H1 (cell line): ENCODE data around the gene CACNA2D3. TPM values are rescaled to one million over a fixed set of nuclear protein-coding genes. Genes with fewer than 3 reads are reported as not detected.

Source experiments
- CTCF ChIA-PET: fragments of 300-600 bp; sonication (Branson Sonifier 250); formaldehyde crosslinking; loops from one replicate; lab custom pipeline; 2021; ENCODE audit not compliant: partially characterized antibody; lab: Charles Lee
- POLR2A ChIA-PET: fragments of 300-600 bp; sonication (Branson Sonifier 250); formaldehyde crosslinking; loops from one replicate; lab custom pipeline; 2021; ENCODE audit warnings: inconsistent platforms; ENCODE audit not compliant: partially characterized antibody; lab: Charles Lee
- DNase-seq, 2 experiments: peaks; one replicate each; pipeline versions ENCODE4 v3.0.0 to v3.0.0-alpha.2; 2010 to 2022; ENCODE audit warnings: low spot score in 2 of 2, low read depth in 1 of 2, mixed read lengths in 1 of 2
- FAIRE-seq: peaks from 2 replicates; lab custom pipeline; 2011; peaks lifted over from hg19 to GRCh38; lab: Jason Lieb, UNC
- H2AFZ ChIP-seq: 2 replicates; pipeline ENCODE4 v1.8.1; 2012; ENCODE audit warnings: low read length, inconsistent platforms
- H2AK5ac ChIP-seq: 2 replicates; pipeline ENCODE4 v1.6.1; 2013; ENCODE audit warnings: low read depth, low read length
- H2BK120ac ChIP-seq: replicated peaks from 2 replicates; pipeline ENCODE3; 2013; ENCODE audit warnings: low read depth, low read length, inconsistent platforms
- H2BK12ac ChIP-seq: 2 replicates; pipeline ENCODE4 v1.6.1; 2013; ENCODE audit warnings: low read depth, low read length
- H2BK15ac ChIP-seq: 2 replicates; pipeline ENCODE4 v1.6.1; 2013; ENCODE audit warnings: low read length
- H2BK20ac ChIP-seq: 2 replicates; pipeline ENCODE4 v1.6.1; 2013; ENCODE audit warnings: low read length
- H2BK5ac ChIP-seq: 2 replicates; pipeline ENCODE4 v1.6.1; 2013; ENCODE audit warnings: low read depth, low read length
- H3K14ac ChIP-seq: 2 replicates; pipeline ENCODE4 v1.6.1; 2013; ENCODE audit warnings: inconsistent platforms; ENCODE audit not compliant: insufficient read length
- H3K18ac ChIP-seq: 2 replicates; pipeline ENCODE4 v1.6.1; 2013; ENCODE audit warnings: low read length; ENCODE audit errors: extremely low read depth
- H3K23ac ChIP-seq: 2 replicates; pipeline ENCODE4 v1.6.1; 2013; ENCODE audit warnings: inconsistent platforms; ENCODE audit not compliant: insufficient read length
- H3K23me2 ChIP-seq: 2 replicates; pipeline ENCODE4 v1.6.1; 2013; ENCODE audit warnings: low read depth, low read length
- H3K27ac ChIP-seq: 2 replicates; pipeline ENCODE4 v1.6.1; 2011; ENCODE audit warnings: low read depth, low read length, inconsistent platforms
- H3K27me3 ChIP-seq, 4 experiments: replicated peaks in 1 of 4; 1 replicate in 1 of 4; 2 replicates in 3 of 4; pipeline versions ENCODE4 v1.6.1 to v1.8.1; 2011 to 2013; ENCODE audit warnings: low read length in 3 of 4, mild to moderate bottlenecking in 3 of 4, inconsistent platforms in 2 of 4, mixed read lengths in 2 of 4, moderate library complexity in 1 of 4; ENCODE audit not compliant: control insufficient read depth in 3 of 4, insufficient read depth in 3 of 4; ENCODE audit errors: extremely low read depth in 1 of 4
- H3K36me3 ChIP-seq, 4 experiments: 2 replicates each; pipeline versions ENCODE4 v1.6.1 to v1.8.1; 2011 to 2013; ENCODE audit warnings: mild to moderate bottlenecking in 4 of 4, low read length in 3 of 4, moderate library complexity in 2 of 4, control low read depth in 1 of 4, inconsistent platforms in 1 of 4; ENCODE audit not compliant: insufficient read depth in 4 of 4, control insufficient read depth in 2 of 4
- H3K4ac ChIP-seq: replicated peaks from 2 replicates; pipeline ENCODE3; 2013; ENCODE audit warnings: low read length, low read depth, mixed read lengths, inconsistent platforms; ENCODE audit not compliant: insufficient read length
- H3K4me1 ChIP-seq, 4 experiments: replicated peaks in 1 of 4; 1 replicate in 1 of 4; 2 replicates in 3 of 4; pipeline versions ENCODE4 v1.6.1 to v1.8.1; 2011 to 2013; ENCODE audit warnings: low read length in 3 of 4, inconsistent platforms in 2 of 4, mixed read lengths in 1 of 4; ENCODE audit not compliant: insufficient read depth in 4 of 4, control insufficient read depth in 3 of 4
- H3K4me2 ChIP-seq, 2 experiments: 2 replicates each; pipeline versions ENCODE4 v1.6.1 to v1.8.1; 2011 to 2013; ENCODE audit warnings: low read depth in 2 of 2, low read length in 2 of 2, control low read depth in 1 of 2, inconsistent platforms in 1 of 2, mild to moderate bottlenecking in 1 of 2; ENCODE audit not compliant: insufficient read depth in 1 of 2
- H3K4me3 ChIP-seq, 4 experiments: fragments of 200-600, 300-600 bp in 1 of 4; sonication (generic), shearing (Covaris generic), sonication (Bioruptor Twin) in 1 of 4; 2 replicates each; pipeline versions ENCODE4 v1.5.1 to v1.8.1; 2011 to 2016; ENCODE audit warnings: low read length in 4 of 4, low read depth in 3 of 4, control low read depth in 2 of 4, inconsistent platforms in 2 of 4, mild to moderate bottlenecking in 2 of 4, mixed read lengths in 1 of 4, moderate library complexity in 1 of 4; ENCODE audit not compliant: insufficient read depth in 2 of 4; ENCODE audit errors: extremely low read depth in 1 of 4
- H3K56ac ChIP-seq: replicated peaks from 2 replicates; pipeline ENCODE3; 2013; ENCODE audit warnings: low read depth, mild to moderate bottlenecking, mixed read lengths, low read length, inconsistent platforms; ENCODE audit not compliant: insufficient read length
- H3K79me1 ChIP-seq: 2 replicates; pipeline ENCODE4 v1.6.1; 2013; ENCODE audit warnings: low read depth, low read length, control low read depth
- H3K79me2 ChIP-seq, 2 experiments: 2 replicates each; pipeline versions ENCODE4 v1.6.1 to v1.8.1; 2012 to 2013; ENCODE audit warnings: low read length in 2 of 2, mild to moderate bottlenecking in 2 of 2, inconsistent platforms in 1 of 2; ENCODE audit not compliant: insufficient read depth in 2 of 2, control insufficient read depth in 1 of 2
- H3K9ac ChIP-seq, 4 experiments: replicated peaks in 1 of 4; 1 replicate in 1 of 4; 2 replicates in 3 of 4; pipeline versions ENCODE4 v1.6.1 to v1.8.1; 2011 to 2013; ENCODE audit warnings: low read depth in 3 of 4, low read length in 3 of 4, control low read depth in 2 of 4, mild to moderate bottlenecking in 2 of 4, moderate library complexity in 2 of 4, inconsistent platforms in 1 of 4; ENCODE audit errors: extremely low read depth in 1 of 4
- H3K9me3 ChIP-seq, 2 experiments: 2 replicates each; pipeline versions ENCODE4 v1.6.1 to v1.8.1; 2012 to 2013; ENCODE audit warnings: mild to moderate bottlenecking in 2 of 2, moderate library complexity in 2 of 2, control low read depth in 1 of 2, inconsistent platforms in 1 of 2, low read depth in 1 of 2, low read length in 1 of 2, mixed read lengths in 1 of 2; ENCODE audit not compliant: insufficient read depth in 2 of 2
- H4K20me1 ChIP-seq, 2 experiments: replicated peaks in 1 of 2; 2 replicates each; pipeline versions ENCODE3 to v1.8.1; 2011 to 2013; ENCODE audit warnings: inconsistent platforms in 2 of 2, low read length in 2 of 2, mild to moderate bottlenecking in 1 of 2; ENCODE audit not compliant: insufficient read depth in 2 of 2, control insufficient read depth in 1 of 2
- H4K5ac ChIP-seq: 2 replicates; pipeline ENCODE4 v1.6.1; 2013; ENCODE audit warnings: low read length, low read depth, mixed read lengths, inconsistent platforms; ENCODE audit not compliant: insufficient read length
- H4K8ac ChIP-seq: 2 replicates; pipeline ENCODE4 v1.8.0; 2013; ENCODE audit warnings: mild to moderate bottlenecking, moderate library complexity, low read length, inconsistent platforms; ENCODE audit not compliant: insufficient read depth; ENCODE audit errors: extremely low read depth
- H4K91ac ChIP-seq: replicated peaks from 2 replicates; pipeline ENCODE3; 2013; ENCODE audit warnings: low read length, mixed read lengths, inconsistent platforms; ENCODE audit not compliant: insufficient read length
- CBX8 ChIP-seq: fragments of 300-800, 300-1000 bp; sonication (generic); IDR thresholded peaks from 2 replicates; pipeline ENCODE4 v1.7.1; 2016; ENCODE audit warnings: low read depth, low read length, borderline replicate concordance
- EGR1 ChIP-seq: IDR thresholded peaks from 2 replicates; pipeline ENCODE4 v1.6.1; 2011; ENCODE audit warnings: low read depth, low read length, borderline replicate concordance
- HDAC6 ChIP-seq: IDR thresholded peaks from one replicate; pipeline ENCODE4 v1.7.1; 2012; ENCODE audit warnings: low read depth, mild to moderate bottlenecking, inconsistent platforms, low read length, moderate library complexity
- JUND ChIP-seq: IDR thresholded peaks from 2 replicates; pipeline ENCODE4 v1.6.1; 2011; ENCODE audit warnings: mild to moderate bottlenecking, improper control_type of control experiment, low read length
- KDM4A ChIP-seq: IDR thresholded peaks from one replicate; pipeline ENCODE4 v1.7.1; 2012; ENCODE audit warnings: low read depth, mild to moderate bottlenecking, moderate library complexity, low read length, inconsistent platforms; ENCODE audit not compliant: severe bottlenecking
- NANOG ChIP-seq: IDR thresholded peaks from 2 replicates; pipeline ENCODE4 v1.6.1; 2011; ENCODE audit warnings: low read length, low read depth, mild to moderate bottlenecking, inconsistent platforms; ENCODE audit not compliant: insufficient read depth, poor library complexity, severe bottlenecking
- RBBP5 ChIP-seq: IDR thresholded peaks from 2 replicates; pipeline ENCODE4 v1.7.1; 2012; ENCODE audit warnings: low read depth, mild to moderate bottlenecking, inconsistent platforms, low read length, moderate library complexity, borderline replicate concordance
- RXRA ChIP-seq: IDR thresholded peaks from 2 replicates; pipeline ENCODE4 v1.6.1; 2011; ENCODE audit warnings: low read depth, mild to moderate bottlenecking, low read length, moderate library complexity; ENCODE audit not compliant: insufficient read depth
- TCF12 ChIP-seq: IDR thresholded peaks from 2 replicates; pipeline ENCODE4 v1.6.1; 2011; ENCODE audit warnings: low read depth, mild to moderate bottlenecking, low read length
- TEAD4 ChIP-seq: IDR thresholded peaks from 2 replicates; pipeline ENCODE4 v1.6.1; 2012; ENCODE audit warnings: low read depth, low read length, inconsistent platforms, mixed read lengths
- YY1 ChIP-seq: IDR thresholded peaks from 2 replicates; pipeline ENCODE4 v1.6.1; 2011; ENCODE audit warnings: low read depth, mild to moderate bottlenecking, low read length
- ZNF274 ChIP-seq: IDR thresholded peaks from 2 replicates; pipeline ENCODE4 v1.7.0; 2012; ENCODE audit warnings: low read length, borderline replicate concordance; ENCODE audit errors: extremely low read depth
- WGBS, 2 experiments: shearing (Covaris generic) in 1 of 2; methylation state at CpG; one replicate each; pipeline versions ENCODE4 v1.1.6 to v1.1.7; 2013 to 2015; ENCODE audit warnings: low lambda C conversion rate in 2 of 2, mixed read lengths in 2 of 2, inconsistent platforms in 1 of 2, low coverage in 1 of 2, missing lambda C conversion rate in 1 of 2; ENCODE audit not compliant: insufficient replicate concordance in 2 of 2, insufficient coverage in 1 of 2, insufficient read length in 1 of 2; ENCODE audit errors: extremely low coverage in 1 of 2, missing lambda C conversion rate in 1 of 2; 5-methylcytosine and 5-hydroxymethylcytosine counted together
- polyA plus RNA-seq, 7 experiments: library from polyadenylated mRNA; depleted of rRNA in 3 of 7; stranded (reverse) in 5 of 7; unstranded in 2 of 7; fragments of >200 nt in 5 of 7; fragments of 200-250 nt in 2 of 7; gene quantifications; 1 replicate in 5 of 7; 2 replicates in 1 of 7; 4 replicates in 1 of 7; pipeline versions ENCODE4 v1.2.1 to v1.2.3, GENCODE V29; 2011 to 2013; ENCODE audit warnings: missing spikeins in 2 of 7, mixed read lengths in 2 of 7
- total RNA-seq: library from RNA; stranded (reverse); fragmentation: NEBNext Ultra II Directional; extraction: Animal tissue kit (Norgen Biotek cat#: 25700); gene quantifications from 2 replicates; pipeline ENCODE4 v1.2.1, GENCODE V29; 2021

CACNA2D3 gene
- total and polyA plus RNA-seq, 2 of the 8 experiments (the other 6 are each of a cell fraction or from before 2014, with no cell fraction given), result 1.5 to 1.8 TPM

DNA sequence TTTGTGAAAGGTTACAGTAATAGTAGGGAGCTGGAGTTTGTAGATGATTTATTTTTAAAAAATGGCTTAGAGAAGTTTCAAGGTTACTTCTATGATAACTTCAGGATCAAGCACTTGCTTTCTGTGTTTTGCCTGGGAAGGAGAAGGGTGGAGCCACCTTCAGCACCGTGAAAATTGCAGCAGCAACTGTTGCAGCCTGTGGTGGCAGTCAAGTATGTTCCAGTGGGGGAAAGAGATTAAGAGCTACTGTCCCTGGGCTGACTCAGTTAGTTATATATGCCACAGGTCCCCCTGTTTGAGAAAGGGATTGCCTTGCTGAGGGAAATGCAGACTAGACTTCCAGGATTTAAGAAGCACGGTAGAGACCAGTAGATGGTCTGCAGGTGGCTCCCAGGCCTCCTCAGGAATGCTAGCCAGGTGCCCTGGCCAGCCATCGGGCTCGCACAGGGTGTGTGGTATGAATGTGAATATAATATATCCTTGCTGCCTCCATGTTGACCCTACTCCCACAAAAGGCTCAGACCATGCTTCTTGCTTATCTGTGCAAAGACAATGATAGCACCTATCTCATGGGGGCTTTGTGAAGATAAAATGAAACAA is 389.5 kb downstream of the CACNA2D3 start:
- Histone ChIP-seq H3K36me3 (no peaks in the 10 kb centered on the region), H2BK120ac (no peak overlapping the region), H2BK12ac (no peak overlapping the region), H3K27me3 (no peaks in the 10 kb centered on the region), H4K20me1 (no peaks in the 10 kb centered on the region), H4K8ac (no peak overlapping the region), H2AK5ac (no peak overlapping the region), H3K14ac (no peak overlapping the region), H3K27ac (no peak overlapping the region), H3K9me3 (no peaks in the 10 kb centered on the region), H3K9ac (no peak overlapping the region), H2BK20ac (no peak overlapping the region), H3K23ac (no peak overlapping the region), H3K79me1 (no peaks in the 10 kb centered on the region), H2AFZ (no peak overlapping the region), H4K5ac (no peak overlapping the region), H3K4me1 (no peaks in the 10 kb centered on the region), H3K56ac (no peak overlapping the region), H3K23me2 (peaks cover 5% of the 10 kb centered on the region; the same call in 1 of the 2 replicates), H3K4ac (no peak overlapping the region), H2BK5ac (no peak overlapping the region), H3K79me2 (no peaks in the 10 kb centered on the region), H4K91ac (no peak overlapping the region), H3K18ac (no peak overlapping the region), H2BK15ac (no peak overlapping the region), H3K4me3 (no peak overlapping the region), H3K4me2 (no peak overlapping the region)
- FAIRE-seq (no peak), DNase-seq (no peak)
- ChIA-PET CTCF (no interaction called here), POLR2A (no interaction called here)
- TF ChIP-seq TCF12, result no peak
- no peak for TF ChIP-seq EGR1
- TF ChIP-seq YY1, result no peak
- no peak for TF ChIP-seq RXRA
- no peak for TF ChIP-seq CBX8
- no peak for TF ChIP-seq ZNF274
- no peak for TF ChIP-seq KDM4A
- no peak for TF ChIP-seq NANOG
- no peak for TF ChIP-seq TEAD4
- no peak for TF ChIP-seq HDAC6
- TF ChIP-seq JUND, result no peak
- TF ChIP-seq RBBP5, result no peak
- whole genome bisulfite sequencing, 2 experiments, result 85% methylated on average over 4 of the region's 4 CpGs; no CpG with 5 or more reads in 1 of the 2 experiments
